Fibroblast of upper back skin (primary cell): ENCODE data around the gene SLC39A2.
"Not testable (repeated sequence)": the region's sequence is repeated elsewhere in the genome, so short reads cannot be mapped to it uniquely, and the experiment has no call there.

ENCODE experiments used
- DNase-seq: peaks from one replicate; pipeline ENCODE4 v3.0.0-alpha.2; 2013

SLC39A2 gene

DNA sequence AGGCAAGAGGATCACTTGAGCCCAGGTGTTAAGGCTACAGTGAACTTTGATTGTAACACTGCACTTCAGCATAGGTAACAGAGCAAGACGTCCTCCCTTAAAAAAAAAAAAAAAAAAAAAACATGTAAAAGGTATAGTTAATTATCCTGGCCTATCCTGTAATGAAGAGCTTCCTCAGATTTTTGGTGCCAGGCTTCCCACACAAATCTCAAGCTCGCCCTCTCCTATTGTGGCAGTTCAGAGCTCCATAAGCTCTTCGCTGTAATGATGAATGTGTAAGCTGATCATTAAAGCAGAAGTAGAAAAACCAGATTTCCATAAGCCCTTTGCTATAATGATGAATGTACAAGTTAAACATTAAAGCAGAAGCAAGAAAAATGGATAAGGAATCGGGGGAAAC, 2.0 kb upstream of the SLC39A2 start:
- no peak for DNase-seq

DNA sequence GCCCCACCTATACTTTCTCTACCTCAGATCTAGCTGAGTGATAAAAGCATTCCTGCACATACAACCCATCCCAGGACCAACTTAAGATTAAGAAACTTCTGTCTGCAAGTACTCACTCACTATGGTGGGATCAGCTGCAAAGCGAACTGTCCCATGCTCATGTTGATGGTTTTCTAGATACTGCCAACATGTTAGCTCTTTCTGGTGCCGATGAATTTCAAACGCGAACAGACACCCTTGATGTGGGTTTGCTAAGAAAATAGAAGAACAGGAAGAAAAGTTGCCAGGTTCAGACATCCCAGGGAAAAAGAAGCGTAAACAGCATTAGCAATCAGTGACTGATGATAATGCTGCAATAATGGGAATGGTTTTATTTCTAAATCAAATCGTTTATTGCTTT, 1.5 kb upstream of the SLC39A2 start:
- no peak for DNase-seq

- no peak for DNase-seq
Observed at GRCh38 chr14:20998139-20998538, 954 bp upstream of the SLC39A2 start.

GRCh38 chr14:20999591-20999990, 498 bp downstream of the SLC39A2 start:
- no peak for DNase-seq

DNA sequence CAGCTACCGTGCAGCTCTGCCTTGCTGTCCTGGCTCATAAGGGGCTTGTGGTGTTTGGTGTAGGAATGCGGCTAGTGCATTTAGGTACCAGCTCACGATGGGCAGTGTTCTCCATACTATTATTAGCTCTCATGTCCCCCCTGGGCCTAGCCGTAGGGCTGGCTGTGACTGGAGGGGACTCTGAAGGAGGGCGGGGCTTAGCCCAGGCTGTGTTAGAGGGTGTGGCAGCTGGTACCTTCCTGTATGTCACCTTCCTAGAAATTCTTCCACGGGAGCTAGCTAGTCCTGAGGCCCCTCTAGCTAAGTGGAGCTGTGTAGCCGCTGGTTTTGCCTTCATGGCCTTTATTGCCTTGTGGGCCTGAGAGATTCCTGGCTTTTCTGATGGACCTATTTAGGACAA, 2.1 kb downstream of the SLC39A2 start:
- no peak for DNase-seq

GRCh38 chr14:21003788-21004346, 4.8 kb downstream of the SLC39A2 start:
- no peak for DNase-seq

DNA sequence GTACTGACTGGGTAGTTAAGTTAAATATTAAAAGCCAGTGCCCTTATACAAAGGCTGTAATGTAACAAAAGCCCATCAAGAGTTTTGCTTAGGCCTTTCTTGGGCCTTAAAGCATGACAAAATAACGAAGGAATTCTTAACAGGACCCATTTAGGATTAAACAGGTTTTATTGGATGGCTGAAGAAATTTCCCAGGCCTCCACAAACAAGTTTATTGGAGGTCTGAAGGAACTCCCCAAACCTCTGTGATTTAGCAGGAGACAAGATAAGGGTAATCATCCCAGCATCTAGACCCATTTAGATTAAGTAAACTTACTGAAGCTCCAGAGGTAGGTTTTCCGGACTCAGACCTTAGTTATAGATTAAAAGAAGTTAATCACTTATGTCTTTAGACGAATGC, 10.6 kb downstream of the SLC39A2 start:
- DNase-seq, result not testable (repeated sequence)

- DNase-seq, result no peak
Observed at GRCh38 chr14:21011136-21011535, 12.0 kb downstream of the SLC39A2 start.

- DNase-seq, result peak; percentile 82
Observed at GRCh38 chr14:21014761-21015190, 15.7 kb downstream of the SLC39A2 start.

GRCh38 chr14:21015312-21015711, 16.2 kb downstream of the SLC39A2 start:
- DNase-seq, result no peak

- DNase-seq, result no peak
Observed at GRCh38 chr14:21016413-21017190, 17.5 kb downstream of the SLC39A2 start.

DNA sequence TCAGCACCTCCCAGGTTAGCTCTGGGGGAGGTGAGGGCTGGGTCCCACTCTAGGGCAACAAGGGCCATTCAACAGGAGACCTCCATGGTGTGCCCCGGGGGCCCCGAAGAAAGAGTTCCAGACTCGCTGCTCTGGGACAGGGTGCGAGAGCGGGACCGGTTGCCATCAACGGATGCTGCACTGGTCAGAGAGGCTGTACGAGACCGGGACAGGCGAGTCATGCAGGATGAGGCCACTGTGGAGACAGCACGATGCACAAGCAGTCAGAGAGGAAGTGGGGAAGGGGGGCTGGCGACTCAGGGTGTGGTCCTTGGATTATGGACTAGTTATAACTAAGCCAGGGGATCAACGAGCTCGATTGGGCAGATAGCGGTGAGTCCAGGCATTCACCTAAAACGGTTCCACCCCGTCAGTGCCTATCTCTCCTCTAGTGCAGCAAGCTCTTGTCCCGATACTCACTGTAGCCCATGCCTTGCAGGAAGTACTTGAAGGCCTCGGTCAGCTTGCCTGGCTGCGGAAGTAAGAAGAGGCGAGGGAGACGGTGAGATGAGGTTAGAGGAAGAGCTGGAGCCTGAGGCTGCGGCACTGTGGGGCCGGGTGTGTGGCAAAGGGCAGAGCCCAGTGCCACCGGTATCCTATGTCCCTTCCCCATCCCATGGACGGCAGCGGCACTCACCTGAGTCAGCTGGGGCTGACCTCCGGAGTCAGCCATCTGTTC, 18.6 kb downstream of the SLC39A2 start:
- no peak for DNase-seq

DNA sequence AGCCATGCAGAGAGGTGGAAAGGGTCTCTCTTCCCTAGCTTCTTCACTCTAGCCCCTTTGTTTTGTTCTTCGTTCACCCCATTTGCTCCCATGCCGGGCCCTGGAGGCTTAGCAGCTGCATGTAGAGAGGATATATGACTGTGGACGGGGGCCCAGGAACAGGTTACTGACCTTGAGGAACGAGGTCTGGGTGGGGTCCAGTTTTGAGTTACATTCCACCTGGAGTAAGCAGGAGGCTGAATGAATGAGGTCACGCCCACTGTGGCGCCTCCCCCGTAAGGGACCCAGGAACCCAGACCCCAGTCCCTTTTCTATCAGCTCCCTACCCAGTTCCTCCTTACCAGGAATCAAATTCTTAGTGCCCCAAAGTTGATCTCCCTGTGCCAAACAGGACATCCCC, 19.2 kb downstream of the SLC39A2 start:
- DNase-seq, result no peak

GRCh38 chr14:21018781-21019180, 19.7 kb downstream of the SLC39A2 start:
- no peak for DNase-seq

DNA sequence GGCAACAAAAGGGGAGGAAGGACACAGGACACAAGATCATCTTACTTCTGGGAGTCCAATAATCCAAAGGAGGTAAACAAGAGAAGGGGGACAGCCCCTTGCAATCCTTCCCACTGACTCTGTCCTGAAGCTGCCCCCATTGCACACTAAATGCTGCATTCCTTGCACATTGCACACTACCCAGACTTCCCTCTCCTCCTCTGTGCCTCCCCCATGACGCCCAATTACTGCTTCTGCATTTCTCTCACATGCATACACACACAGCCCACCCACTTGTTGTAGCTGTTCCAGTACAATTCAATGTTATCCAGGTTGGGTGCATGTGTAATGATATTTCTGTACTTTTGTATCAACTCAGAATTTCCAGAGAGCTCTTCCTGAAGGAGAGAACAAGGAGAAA, 20.3 kb downstream of the SLC39A2 start:
- DNase-seq, result peak; percentile 41

DNA sequence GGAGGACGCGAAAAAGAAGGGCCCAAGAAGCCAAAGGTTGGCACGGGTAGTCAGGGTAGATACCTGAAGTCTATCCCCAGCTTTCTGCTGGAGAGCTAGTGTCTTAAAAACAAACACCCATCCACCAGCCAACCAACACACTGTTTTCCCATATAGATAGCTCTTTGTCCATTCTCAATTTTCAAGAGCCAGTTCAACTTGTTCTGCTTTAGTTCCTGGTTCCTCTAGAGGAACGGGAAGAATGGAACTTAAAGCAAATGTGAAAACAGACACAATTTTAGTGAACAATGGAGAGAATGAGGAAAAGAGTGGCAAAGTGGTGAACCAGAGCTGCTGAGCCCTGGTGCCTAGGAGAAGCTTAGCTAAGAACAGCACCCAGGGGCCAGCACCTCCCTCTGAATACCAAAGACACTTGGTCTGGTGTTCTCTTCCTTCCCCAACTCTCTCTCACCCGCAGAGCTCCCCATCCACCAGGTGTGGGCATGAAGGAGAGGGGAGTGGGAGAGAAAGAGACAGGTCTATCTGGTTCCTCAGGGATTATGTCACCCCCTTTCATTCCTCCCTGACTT, 22.0 kb downstream of the SLC39A2 start:
- no peak for DNase-seq

- no peak for DNase-seq
Observed at GRCh38 chr14:21022686-21023085, 23.6 kb downstream of the SLC39A2 start.

- no peak for DNase-seq
Observed at GRCh38 chr14:21023174-21023573, 24.1 kb downstream of the SLC39A2 start.

DNA sequence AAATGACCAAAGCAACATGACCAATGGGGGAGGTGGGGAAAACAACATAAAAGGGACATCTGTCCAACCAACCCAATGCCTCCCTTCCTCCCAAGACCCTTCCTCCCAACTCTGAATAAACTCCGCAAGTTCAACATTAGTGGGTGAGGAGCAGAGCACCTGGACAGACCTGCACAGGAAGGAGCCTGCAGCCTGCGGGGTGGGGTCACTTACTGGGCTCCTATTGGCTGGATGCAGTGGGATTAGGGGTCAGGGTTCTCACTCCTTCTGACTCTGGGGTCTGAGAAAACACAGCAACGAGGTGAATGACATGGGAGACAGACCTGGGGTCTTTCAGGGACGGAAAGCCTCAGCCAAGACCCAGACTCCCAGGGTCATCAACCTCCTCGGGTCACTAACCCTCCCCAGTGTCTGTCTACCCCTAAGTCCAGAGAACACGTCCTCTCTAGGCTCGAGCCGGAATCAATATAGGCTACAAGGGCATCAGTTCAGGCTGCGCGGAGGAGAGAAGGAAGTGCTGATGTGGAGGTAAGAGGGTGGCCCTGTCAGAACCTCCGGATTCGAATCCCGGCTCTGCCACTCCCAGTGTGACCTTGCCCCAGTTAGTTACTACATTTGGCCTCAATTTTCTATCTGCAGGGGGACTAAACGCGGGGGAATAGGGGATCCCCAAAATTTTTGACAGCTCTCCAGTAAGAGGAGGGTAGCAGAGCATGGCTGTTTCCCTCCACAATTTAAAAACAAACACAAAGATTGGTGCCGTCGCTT, 24.9 kb downstream of the SLC39A2 start:
- no peak for DNase-seq

DNA sequence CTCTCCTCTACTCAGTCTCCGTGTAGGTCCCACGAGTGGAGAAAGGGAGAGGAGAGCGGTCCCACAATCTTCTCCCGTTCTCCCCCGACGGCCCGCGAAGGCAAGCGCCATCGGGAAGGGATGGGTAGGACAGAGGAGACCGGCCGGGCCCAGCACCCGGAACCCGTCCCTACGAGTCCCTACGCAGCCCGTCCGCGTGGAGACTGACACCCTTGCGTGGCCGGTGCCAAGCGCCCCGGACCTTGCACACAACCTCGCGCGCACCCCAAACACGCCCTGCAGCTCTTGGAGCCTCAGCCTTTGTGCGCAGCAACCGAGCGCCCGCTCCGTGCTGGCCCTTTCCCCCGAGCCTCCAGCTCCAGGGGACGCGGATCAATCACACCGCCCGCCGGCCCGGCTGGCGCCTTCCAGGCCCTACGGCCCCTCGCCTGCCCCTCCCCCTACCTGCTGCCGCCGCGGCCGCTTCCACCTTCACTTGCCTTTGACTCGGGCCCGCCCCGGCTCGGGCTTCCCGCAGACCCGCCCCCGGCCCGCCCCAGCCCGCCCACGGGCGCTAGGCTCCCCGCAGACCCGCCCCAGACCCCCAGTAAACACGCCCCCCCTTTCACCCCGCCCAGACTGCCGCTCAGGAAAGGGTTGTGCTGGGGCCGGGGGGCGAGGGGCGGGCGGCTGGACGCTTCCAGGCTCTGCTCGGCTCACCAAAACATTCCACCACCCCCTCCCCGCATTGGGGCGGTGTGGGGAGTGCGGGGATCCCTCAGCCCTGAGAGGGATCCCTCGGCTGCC, 25.7 kb downstream of the SLC39A2 start, which contains the start of gene NDRG2:
Gene NDRG2 (minus strand): TSS at position 477 of the 786 bp plus-strand sequence. CDS start 1,746 bp downstream, outside the sequence.
- peak; percentile 23 for DNase-seq

DNA sequence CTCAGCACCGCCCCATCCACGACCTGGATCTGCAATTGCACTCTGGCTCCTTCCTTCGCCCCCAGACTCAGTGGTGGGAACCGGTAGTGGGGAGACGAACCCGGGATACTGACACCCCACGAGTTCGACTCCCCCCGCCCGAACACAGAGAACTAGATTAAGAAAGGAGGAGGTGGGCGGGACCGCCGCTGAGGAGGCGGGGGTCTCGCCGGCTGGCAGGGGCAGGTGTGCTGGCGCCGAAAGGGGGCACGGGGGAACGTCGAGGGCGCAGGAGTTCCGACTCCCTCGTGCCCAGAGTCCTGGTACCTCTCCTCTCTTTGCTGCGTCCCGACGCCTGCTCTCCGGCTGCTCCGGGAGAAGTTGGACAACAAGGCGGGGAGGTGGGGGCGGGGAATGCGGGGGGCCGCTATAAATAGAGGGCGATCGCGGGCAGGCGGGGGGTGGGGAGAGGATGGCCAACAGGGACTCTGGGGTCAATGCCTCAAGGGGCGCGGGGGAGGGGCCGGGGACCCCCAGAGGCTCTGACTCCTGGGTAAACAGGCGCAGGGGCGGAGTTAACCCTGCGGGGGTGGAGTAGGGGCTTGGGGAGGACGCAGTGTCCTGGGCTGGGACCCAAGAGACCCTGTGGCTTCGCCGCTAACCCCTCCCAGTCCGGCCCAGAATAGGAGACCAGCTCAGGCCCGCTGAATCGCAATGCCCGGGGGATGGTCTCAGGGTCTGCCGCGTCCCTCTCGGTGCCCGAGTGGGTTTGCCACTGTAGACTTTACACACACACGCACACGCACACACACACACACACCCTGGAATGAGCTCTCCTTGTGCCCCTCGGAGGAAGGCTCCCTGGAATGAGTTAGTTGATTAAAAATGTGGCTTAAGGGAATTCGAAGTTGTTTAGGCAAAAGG, 26.5 kb downstream of the SLC39A2 start:
- no peak for DNase-seq
